Mucosa of rectum (tissue), 2 donors: ENCODE measurements around the gene CA4.
"Not testable (repeated sequence)": the region's sequence is repeated elsewhere in the genome, so short reads cannot be mapped to it uniquely, and the experiment has no call there.

Experiments
- H3K27ac ChIP-seq, 2 donors: one replicate each; pipeline ENCODE4 v1.7.0; 2013; ENCODE audit warnings: inconsistent platforms in 2 of 2, low read depth in 2 of 2, low read length in 2 of 2
- H3K27me3 ChIP-seq, 2 donors: one replicate each; pipeline ENCODE4 v1.7.0; 2013; ENCODE audit warnings: low read length in 2 of 2; ENCODE audit not compliant: control insufficient read depth in 2 of 2, insufficient read depth in 2 of 2
- H3K36me3 ChIP-seq, 2 donors: one replicate each; pipeline ENCODE4 v1.7.0; 2013; ENCODE audit warnings: low read length in 2 of 2; ENCODE audit not compliant: control insufficient read depth in 2 of 2, insufficient read depth in 2 of 2
- H3K4me1 ChIP-seq, 2 donors: one replicate each; pipeline ENCODE4 v1.7.0; 2013; ENCODE audit warnings: low read length in 2 of 2, mild to moderate bottlenecking in 1 of 2; ENCODE audit not compliant: control insufficient read depth in 2 of 2, insufficient read depth in 2 of 2
- H3K4me3 ChIP-seq, 2 donors: one replicate each; pipeline ENCODE4 v1.7.0; 2013; ENCODE audit warnings: low read length in 2 of 2
- H3K9ac ChIP-seq, 2 donors: one replicate each; pipeline ENCODE4 v1.7.0; 2013; ENCODE audit warnings: low read length in 2 of 2, low read depth in 1 of 2, mild to moderate bottlenecking in 1 of 2
- H3K9me3 ChIP-seq, 2 donors: one replicate each; pipeline ENCODE4 v1.7.0; 2013; ENCODE audit warnings: low read length in 2 of 2; ENCODE audit not compliant: control insufficient read depth in 2 of 2
- donor health status: healthy.
- donor health status: Normal muscosa, but diverticular disease.

CA4 gene

GRCh38 chr17:60149691-60150582 lies at the start of gene CA4:
CA4 (plus strand) TSS chr17:60149973; CDS start chr17:60150035, 62 bp downstream.
- no peaks in the 10 kb centered on the region for H3K9me3 ChIP-seq
- peak within 1 kb of the TSS; percentile 61 to 67 for H3K27ac ChIP-seq
- peaks cover 15 to 35% of the 10 kb centered on the region in 2 donors for H3K4me1 ChIP-seq
- no peaks in the 10 kb centered on the region for H3K36me3 ChIP-seq
- H3K27me3 ChIP-seq, result peaks cover 26 to 31% of the 10 kb centered on the region in 2 donors
- H3K4me3 ChIP-seq, result peak within 1 kb of the TSS; percentile 61
- H3K9ac ChIP-seq, result peak within 1 kb of the TSS in 1 of 2 donors; percentile 26

DNA sequence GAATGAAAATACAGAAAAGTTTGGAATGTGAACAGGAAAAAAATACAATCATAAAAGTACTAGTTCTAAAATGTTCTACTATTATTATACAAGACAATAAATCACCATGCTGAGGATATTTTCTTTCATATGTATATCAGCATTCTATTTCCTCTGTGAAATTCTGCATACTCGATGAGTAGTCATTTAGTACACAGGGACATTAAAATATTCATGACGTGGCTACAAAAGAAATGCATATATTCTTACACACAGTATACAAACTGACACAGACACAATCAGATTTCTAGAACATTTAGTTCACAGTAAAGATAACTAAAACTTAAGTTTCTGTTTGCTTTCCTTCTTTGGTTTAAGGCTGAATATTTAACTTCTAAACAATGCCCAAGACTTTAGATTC lies 49.2 kb upstream of the CA4 start:
- not testable (repeated sequence) for H3K9me3 ChIP-seq, H3K4me3 ChIP-seq, H3K27ac ChIP-seq, H3K27me3 ChIP-seq, H3K9ac ChIP-seq, H3K36me3 ChIP-seq, H3K4me1 ChIP-seq

- not testable (repeated sequence) for H3K9me3 ChIP-seq, H3K36me3 ChIP-seq, H3K4me1 ChIP-seq, H3K9ac ChIP-seq, H3K27ac ChIP-seq, H3K27me3 ChIP-seq
- H3K4me3 ChIP-seq, result peak overlapping the region in 1 of 2 donors; percentile 48
Observed at GRCh38 chr17:60102015-60102631, 47.6 kb upstream of the CA4 start.

- no peaks in the 10 kb centered on the region for H3K36me3 ChIP-seq
- H3K4me3 ChIP-seq, result peak overlapping the region in 1 of 2 donors; percentile 48
- H3K9ac ChIP-seq, result no peak overlapping the region
- H3K4me1 ChIP-seq, result no peaks in the 10 kb centered on the region
- H3K27ac ChIP-seq, result no peak overlapping the region
- no peaks in the 10 kb centered on the region for H3K9me3 ChIP-seq
- H3K27me3 ChIP-seq, result no peaks in the 10 kb centered on the region
Observed at GRCh38 chr17:60102632-60103096, 47.1 kb upstream of the CA4 start.

GRCh38 chr17:60103957-60104356 lies 45.8 kb upstream of the CA4 start:
- Histone ChIP-seq H3K9ac (no peak overlapping the region), H3K27me3 (no peaks in the 10 kb centered on the region), H3K4me1 (no peaks in the 10 kb centered on the region), H3K36me3 (no peaks in the 10 kb centered on the region), H3K27ac (no peak overlapping the region), H3K4me3 (no peak overlapping the region), H3K9me3 (no peaks in the 10 kb centered on the region)

DNA sequence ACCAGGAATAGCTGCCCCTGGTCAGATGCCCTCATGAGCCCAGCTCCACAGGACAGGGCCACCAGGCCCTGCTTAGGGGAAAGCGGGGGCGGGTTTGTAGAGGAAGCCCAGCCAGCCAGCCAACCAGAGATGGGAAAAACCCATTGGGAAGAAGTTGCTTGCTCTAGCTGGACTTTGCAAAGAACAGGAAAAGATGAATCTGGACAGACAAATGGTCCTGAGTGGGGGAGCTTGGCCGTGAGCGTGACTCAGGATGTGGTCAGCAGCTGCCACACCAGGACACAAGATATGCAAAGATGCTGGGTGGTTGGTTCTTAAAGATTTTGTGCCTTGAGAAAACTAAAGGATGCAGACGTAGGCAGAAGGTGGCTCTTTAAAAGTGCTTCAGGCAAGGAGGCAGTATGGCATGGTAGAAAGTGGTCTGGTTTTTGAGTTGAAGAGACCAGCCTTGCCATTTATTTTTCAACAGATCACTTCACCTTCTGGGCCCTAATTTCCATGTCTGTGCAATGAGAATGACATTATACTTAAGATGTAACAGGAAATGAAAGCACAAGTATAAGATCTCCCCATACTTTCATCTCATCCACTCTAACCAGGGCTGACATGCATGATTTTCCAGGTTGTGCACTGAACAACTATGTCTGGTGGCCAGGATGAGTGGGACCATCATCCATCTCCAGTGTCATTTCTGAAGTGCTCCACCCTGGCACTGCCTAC lies 43.3 kb upstream of the CA4 start:
- H3K4me3 ChIP-seq, result no peak overlapping the region
- no peak overlapping the region for H3K9ac ChIP-seq
- no peaks in the 10 kb centered on the region for H3K9me3 ChIP-seq
- H3K27ac ChIP-seq, result no peak overlapping the region
- no peaks in the 10 kb centered on the region for H3K36me3 ChIP-seq
- no peaks in the 10 kb centered on the region for H3K4me1 ChIP-seq
- H3K27me3 ChIP-seq, result no peaks in the 10 kb centered on the region

DNA sequence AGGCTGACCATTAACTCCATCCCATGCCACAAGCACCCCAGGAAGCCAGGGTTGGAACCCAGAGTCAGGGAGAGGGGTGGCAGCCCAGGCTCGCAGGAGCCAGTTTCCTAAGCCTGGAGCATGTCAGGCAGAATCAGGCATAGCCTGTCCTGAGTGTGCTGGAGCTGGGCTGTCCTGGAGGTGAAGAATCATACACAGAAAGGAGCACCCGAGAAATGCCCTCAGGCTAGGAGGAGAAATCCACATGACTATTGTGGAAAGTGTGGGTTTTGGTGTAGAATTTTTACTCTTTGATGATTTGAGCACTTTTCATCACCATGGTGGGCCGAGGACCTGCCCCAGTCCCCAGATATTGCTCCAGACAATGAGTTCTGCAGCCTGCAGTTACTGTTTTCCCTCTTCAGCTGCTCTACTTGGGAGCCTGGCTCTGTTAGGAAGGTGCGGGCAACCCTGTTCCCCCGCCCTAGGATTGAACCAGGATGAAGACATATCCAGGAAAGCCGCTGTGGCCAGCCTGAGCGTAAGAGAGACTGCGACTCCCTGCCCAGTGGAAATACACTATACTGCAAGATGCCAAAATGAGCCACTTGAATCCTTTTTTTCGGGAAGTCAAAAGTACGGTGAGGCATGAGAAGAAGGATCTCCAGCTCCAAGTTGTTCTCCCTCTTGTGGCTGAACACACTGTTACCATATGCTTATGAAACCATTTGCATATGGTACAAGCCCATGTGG lies 42.1 kb upstream of the CA4 start:
- H3K9me3 ChIP-seq, result no peaks in the 10 kb centered on the region
- no peaks in the 10 kb centered on the region for H3K27me3 ChIP-seq
- no peaks in the 10 kb centered on the region for H3K36me3 ChIP-seq
- no peak overlapping the region for H3K9ac ChIP-seq
- H3K27ac ChIP-seq, result no peak overlapping the region
- no peak overlapping the region for H3K4me3 ChIP-seq
- no peaks in the 10 kb centered on the region for H3K4me1 ChIP-seq

- not testable (repeated sequence) for H3K4me1 ChIP-seq, H3K36me3 ChIP-seq, H3K4me3 ChIP-seq, H3K27me3 ChIP-seq, H3K9me3 ChIP-seq, H3K9ac ChIP-seq, H3K27ac ChIP-seq
Observed at GRCh38 chr17:60108309-60108708, 41.5 kb upstream of the CA4 start.

DNA sequence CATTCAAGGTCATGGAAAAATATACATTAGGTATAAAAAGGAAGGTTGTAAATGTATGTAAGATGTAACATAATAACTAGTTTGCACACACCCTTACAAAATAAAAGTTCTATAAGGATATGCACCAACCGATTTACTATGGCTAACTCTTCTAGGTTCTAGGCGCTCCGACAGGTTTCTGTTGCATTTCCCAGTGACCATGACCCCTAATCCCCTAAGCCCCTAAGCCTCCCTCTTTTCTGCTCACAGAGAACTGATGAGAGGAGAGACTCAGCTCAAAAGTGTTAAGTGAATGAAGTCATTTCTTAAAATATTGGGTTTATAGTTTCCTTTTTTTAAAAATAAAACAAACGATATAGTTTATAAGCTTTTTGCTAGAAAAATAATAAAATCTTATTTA lies 41.1 kb upstream of the CA4 start:
- Histone ChIP-seq H3K9me3 (no peaks in the 10 kb centered on the region), H3K36me3 (no peaks in the 10 kb centered on the region), H3K4me1 (no peaks in the 10 kb centered on the region), H3K9ac (no peak overlapping the region), H3K27me3 (no peaks in the 10 kb centered on the region), H3K4me3 (no peak overlapping the region), H3K27ac (no peak overlapping the region)
